OCI-LY1 (cell line): ENCODE data around the gene CYP26A1.

Experiments
- H2AFZ ChIP-seq: fragments of 200-600 bp; sonication (generic), shearing (Covaris generic); 2 replicates; pipeline ENCODE4 v1.6.0; 2014; ENCODE audit warnings: antibody characterized with exemption, mild to moderate bottlenecking, low read length
- H3F3A ChIP-seq: fragments of 200-600 bp; sonication (generic), shearing (Covaris generic); 2 replicates; pipeline ENCODE4 v1.6.0; 2014; ENCODE audit warnings: mild to moderate bottlenecking, antibody characterized with exemption, low read length, moderate library complexity; ENCODE audit not compliant: insufficient read depth
- H3K27ac ChIP-seq: fragments of 200-600 bp; sonication (generic); 2 replicates; pipeline ENCODE4 v1.5.1; 2014; ENCODE audit warnings: low read length, mixed run types, mild to moderate bottlenecking, low read depth; ENCODE audit not compliant: poor library complexity, severe bottlenecking
- H3K27me3 ChIP-seq: fragments of 200-600 bp; sonication (generic); 2 replicates; pipeline ENCODE4 v1.6.0; 2014; ENCODE audit warnings: antibody characterized with exemption, mild to moderate bottlenecking, low read length, moderate library complexity; ENCODE audit not compliant: insufficient read depth
- H3K36me3 ChIP-seq: fragments of 200-600 bp; sonication (generic); 2 replicates; pipeline ENCODE4 v1.6.1; 2014; ENCODE audit warnings: mild to moderate bottlenecking, antibody characterized with exemption, low read length, moderate library complexity, mixed read lengths; ENCODE audit not compliant: insufficient read depth
- H3K4me1 ChIP-seq: fragments of 200-600 bp; sonication (generic); 2 replicates; pipeline ENCODE4 v1.5.1; 2014; ENCODE audit warnings: mild to moderate bottlenecking, low read length, moderate library complexity; ENCODE audit not compliant: insufficient read depth, severe bottlenecking
- H3K4me2 ChIP-seq: fragments of 200-600 bp; sonication (generic), shearing (Covaris generic); 2 replicates; pipeline ENCODE4 v1.6.1; 2014; ENCODE audit warnings: low read length
- H3K4me3 ChIP-seq: fragments of 200-600 bp; sonication (generic); 2 replicates; pipeline ENCODE4 v1.5.1; 2014; ENCODE audit warnings: low read length, low read depth, mild to moderate bottlenecking, mixed read lengths; ENCODE audit not compliant: poor library complexity, severe bottlenecking
- H3K79me2 ChIP-seq: fragments of 200-600 bp; shearing (Covaris generic); 2 replicates; pipeline ENCODE4 v1.6.1; 2016; ENCODE audit warnings: mixed run types, low read length, mixed read lengths; ENCODE audit not compliant: insufficient read depth
- H3K9ac ChIP-seq: fragments of 200-600 bp; sonication (generic), shearing (Covaris generic); 2 replicates; pipeline ENCODE4 v1.6.1; 2014; ENCODE audit warnings: mild to moderate bottlenecking, low read length, mixed read lengths
- H3K9me2 ChIP-seq: fragments of 200-600 bp; sonication (generic), shearing (Covaris generic); 2 replicates; pipeline ENCODE4 v1.6.1; 2014; ENCODE audit warnings: low read depth, mild to moderate bottlenecking, low read length, mixed read lengths
- H3K9me3 ChIP-seq: fragments of 200-600 bp; shearing (Covaris generic); 2 replicates; pipeline ENCODE4 v1.6.1; 2014; ENCODE audit warnings: low read length, mixed read lengths
- H4K20me1 ChIP-seq: fragments of 200-600 bp; sonication (generic), shearing (Covaris generic); 2 replicates; pipeline ENCODE4 v1.6.0; 2016; ENCODE audit warnings: mild to moderate bottlenecking, low read length; ENCODE audit not compliant: insufficient read depth
- CTCF ChIP-seq: fragments of 200-600 bp; sonication (generic), shearing (Covaris generic); IDR thresholded peaks from 2 replicates; pipeline ENCODE4 v1.5.1; 2017; ENCODE audit warnings: mild to moderate bottlenecking, antibody characterized with exemption, low read length, moderate library complexity, mixed read lengths
- EZH2 ChIP-seq: fragments of 200-600 bp; sonication (generic), shearing (Covaris generic); IDR thresholded peaks from 2 replicates; pipeline ENCODE4 v1.8.0; 2017; ENCODE audit warnings: borderline replicate concordance, mixed run types, mild to moderate bottlenecking, antibody characterized with exemption, low read length, moderate library complexity, mixed read lengths

Gene CYP26A1

GRCh38 chr10:93103953-93104352, 30.3 kb downstream of the CYP26A1 start:
- Histone ChIP-seq H3K9ac (no peak overlapping the region), H3K36me3 (no peaks in the 10 kb centered on the region), H3K9me2 (no peaks in the 10 kb centered on the region), H3K9me3 (no peaks in the 10 kb centered on the region), H3K4me3 (no peak overlapping the region), H4K20me1 (no peaks in the 10 kb centered on the region), H3K4me1 (no peaks in the 10 kb centered on the region), H3K4me2 (no peak overlapping the region), H3K27me3 (no peaks in the 10 kb centered on the region), H3K79me2 (no peaks in the 10 kb centered on the region), H2AFZ (no peak overlapping the region), H3K27ac (no peak overlapping the region), H3F3A (no peaks in the 10 kb centered on the region)
- TF ChIP-seq EZH2, result no peak
- TF ChIP-seq CTCF, result no peak

GRCh38 chr10:93106631-93107072, 33.0 kb downstream of the CYP26A1 start:
- no peaks in the 10 kb centered on the region for H3F3A ChIP-seq
- H3K27ac ChIP-seq, result no peak overlapping the region
- no peaks in the 10 kb centered on the region for H3K36me3 ChIP-seq
- H3K27me3 ChIP-seq, result no peaks in the 10 kb centered on the region
- no peaks in the 10 kb centered on the region for H4K20me1 ChIP-seq
- H3K4me3 ChIP-seq, result no peak overlapping the region
- no peaks in the 10 kb centered on the region for H3K9me3 ChIP-seq
- no peak overlapping the region for H2AFZ ChIP-seq
- H3K9ac ChIP-seq, result no peak overlapping the region
- H3K79me2 ChIP-seq, result no peaks in the 10 kb centered on the region
- TF ChIP-seq CTCF (no peak), EZH2 (no peak)
- H3K4me1 ChIP-seq, result no peaks in the 10 kb centered on the region
- no peak overlapping the region for H3K4me2 ChIP-seq
- no peaks in the 10 kb centered on the region for H3K9me2 ChIP-seq

- no peaks in the 10 kb centered on the region for H3K4me1 ChIP-seq
- H3K4me3 ChIP-seq, result no peak overlapping the region
- H4K20me1 ChIP-seq, result no peaks in the 10 kb centered on the region
- no peak overlapping the region for H2AFZ ChIP-seq
- H3K36me3 ChIP-seq, result no peaks in the 10 kb centered on the region
- TF ChIP-seq CTCF (no peak), EZH2 (no peak)
- no peak overlapping the region for H3K9ac ChIP-seq
- H3F3A ChIP-seq, result no peaks in the 10 kb centered on the region
- no peaks in the 10 kb centered on the region for H3K9me3 ChIP-seq
- H3K79me2 ChIP-seq, result no peaks in the 10 kb centered on the region
- H3K9me2 ChIP-seq, result no peaks in the 10 kb centered on the region
- H3K27me3 ChIP-seq, result no peaks in the 10 kb centered on the region
- H3K4me2 ChIP-seq, result no peak overlapping the region
- no peak overlapping the region for H3K27ac ChIP-seq
Observed at GRCh38 chr10:93110472-93111146, 36.9 kb downstream of the CYP26A1 start.
